Measurements from ENCODE around the gene SCGB3A1. TPM values are rescaled to one million over a fixed set of nuclear protein-coding genes. Genes with fewer than 3 reads are reported as not detected.

SCGB3A1 gene
- total RNA-seq, 1 donor from 2014 or later, result 26.6 TPM

DNA sequence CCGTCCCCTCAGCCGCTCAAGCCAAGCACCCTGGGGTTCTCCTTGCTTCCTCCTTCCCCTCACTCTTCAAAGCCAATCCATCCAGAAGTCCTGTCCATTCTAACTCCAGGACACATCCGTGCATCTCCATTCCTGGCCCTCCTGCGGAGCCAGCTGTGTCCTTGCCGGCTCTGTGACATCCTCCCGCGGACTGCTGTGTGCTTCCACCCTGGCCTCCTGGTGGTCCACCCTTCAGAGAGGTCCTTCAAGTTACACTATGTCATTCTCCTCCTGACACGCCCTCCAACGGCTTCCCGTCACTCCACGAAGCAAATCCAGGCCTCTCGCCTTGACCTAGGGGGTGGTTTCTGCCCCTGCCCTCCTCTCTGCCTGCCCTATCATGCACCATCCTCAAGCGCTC is 13.0 kb upstream of the SCGB3A1 start:
- no peak for ATAC-seq

GRCh38 chr5:180603076-180603594 is 11.8 kb upstream of the SCGB3A1 start:
- ATAC-seq, result no peak

GRCh38 chr5:180602481-180603075 is 11.3 kb upstream of the SCGB3A1 start:
- no peak for ATAC-seq

GRCh38 chr5:180601591-180602480 is 10.5 kb upstream of the SCGB3A1 start:
- ATAC-seq, result no peak

DNA sequence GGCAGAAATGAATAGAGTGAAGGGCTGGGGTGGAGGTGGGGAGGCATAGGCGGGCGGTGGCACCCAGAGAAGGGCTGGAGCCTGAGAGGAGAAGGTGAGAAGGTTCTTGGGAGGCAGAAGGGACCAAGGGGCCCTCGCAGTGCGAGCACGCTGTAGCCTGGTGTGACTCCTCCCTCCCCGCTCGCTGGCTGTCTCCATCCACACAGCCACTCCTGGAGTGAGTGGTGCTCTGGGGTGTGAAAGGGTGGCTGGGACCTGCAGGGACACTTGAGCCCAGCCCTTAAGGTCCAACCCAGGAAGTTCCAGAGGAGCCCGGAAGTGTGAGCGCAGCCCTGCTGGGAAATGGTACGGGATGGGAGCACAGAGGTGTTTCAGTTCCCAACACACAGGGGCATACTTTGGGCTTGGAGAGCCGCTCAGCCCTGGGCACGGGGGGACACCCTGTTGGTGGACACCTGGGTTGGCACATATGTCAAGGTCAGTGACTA is 9.3 kb upstream of the SCGB3A1 start:
- no peak for ATAC-seq

DNA sequence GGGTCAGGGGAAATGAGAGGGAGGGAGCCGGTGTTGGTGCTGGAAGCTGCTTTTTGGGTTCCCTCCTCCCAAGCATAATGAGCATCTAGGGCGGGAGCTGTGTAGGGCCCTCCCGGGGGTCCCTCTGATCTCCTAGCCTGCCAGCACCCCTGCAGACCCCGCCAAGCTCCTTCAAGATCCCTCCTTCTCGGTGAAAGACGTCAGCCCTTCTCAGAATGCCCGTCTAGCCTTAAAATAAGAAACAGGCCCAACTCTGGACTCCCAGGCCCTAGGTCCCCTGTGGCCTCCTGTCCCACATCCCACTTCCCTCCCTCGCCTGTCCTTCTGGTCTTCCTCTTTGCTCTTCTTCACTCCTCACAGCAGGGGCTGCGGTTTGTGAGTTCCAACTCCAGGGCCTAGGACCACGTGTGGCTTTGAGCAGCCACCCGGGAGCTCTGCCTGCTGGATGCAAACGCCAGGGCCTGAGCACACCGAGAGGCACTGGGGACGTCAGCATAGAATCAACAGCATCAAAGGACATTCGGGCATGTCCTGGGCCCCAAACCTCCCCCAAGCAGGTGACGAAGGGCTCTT is 8.8 kb upstream of the SCGB3A1 start:
- no peak for ATAC-seq

DNA sequence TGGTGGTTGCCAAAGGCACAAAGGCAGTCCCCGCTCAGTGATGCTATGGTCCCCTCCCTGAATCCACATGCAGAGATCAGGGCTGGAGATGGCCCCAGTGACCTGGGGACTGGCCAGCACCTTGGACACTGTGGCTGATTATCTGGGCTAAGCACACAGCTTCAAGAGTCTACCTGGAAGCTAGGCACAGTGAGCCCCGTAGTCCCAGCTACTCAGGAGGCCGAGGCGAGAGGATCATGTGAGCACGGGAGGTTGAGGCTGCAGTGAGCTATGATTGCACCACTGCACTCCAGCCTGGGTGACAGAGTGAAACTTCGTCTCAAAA is 8.3 kb upstream of the SCGB3A1 start:
- no peak for ATAC-seq

DNA sequence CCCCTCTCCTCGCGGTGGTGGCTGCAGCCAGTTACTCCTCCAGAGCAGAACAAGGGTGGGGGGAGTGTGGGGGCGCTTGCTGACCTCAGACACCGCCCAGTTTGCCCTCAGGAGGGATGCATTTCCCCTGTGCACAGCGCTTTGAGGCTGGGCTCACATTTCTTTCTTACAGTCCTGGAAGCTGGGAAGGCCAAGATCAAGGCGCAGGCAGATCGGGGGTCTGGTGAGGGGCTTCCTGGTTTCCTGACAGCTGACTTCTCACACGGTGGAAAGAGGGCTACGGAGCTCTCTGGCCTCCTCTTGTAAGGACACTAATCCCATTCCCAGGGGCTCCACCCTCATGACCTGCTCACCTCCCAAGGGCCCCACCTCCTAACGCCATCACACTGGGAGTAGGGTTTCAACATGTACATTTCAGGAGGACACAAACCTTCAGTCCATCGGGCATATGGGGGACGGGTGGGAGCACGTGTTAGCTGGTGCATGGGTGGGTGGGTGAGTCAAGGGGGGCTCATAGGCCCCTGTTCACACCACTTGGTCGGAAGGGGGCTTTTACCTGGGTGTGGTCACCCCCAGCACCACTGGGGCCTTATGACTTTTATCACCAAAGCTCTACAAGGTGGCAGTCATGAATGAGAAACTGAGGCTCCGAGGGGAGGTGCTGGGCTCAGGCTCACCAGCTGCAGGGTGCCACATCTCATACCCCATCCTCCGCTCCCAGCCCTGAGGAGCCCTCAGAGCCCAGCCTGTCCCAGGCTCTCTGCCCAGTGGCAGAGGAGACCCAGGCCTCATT is 7.7 kb upstream of the SCGB3A1 start:
- no peak for ATAC-seq

GRCh38 chr5:180598316-180598701 is 7.0 kb upstream of the SCGB3A1 start:
- no peak for ATAC-seq

- no peak for ATAC-seq
These were observed 5.5 kb upstream of the SCGB3A1 start for GRCh38 chr5:180596668-180597231.

GRCh38 chr5:180596115-180596667 is 4.9 kb upstream of the SCGB3A1 start:
- no peak for ATAC-seq

GRCh38 chr5:180595381-180596114 is 4.2 kb upstream of the SCGB3A1 start:
- no peak for ATAC-seq

GRCh38 chr5:180595046-180595379 is 3.7 kb upstream of the SCGB3A1 start:
- ATAC-seq, result no peak

- ATAC-seq, result no peak
These were observed 3.2 kb upstream of the SCGB3A1 start for GRCh38 chr5:180594311-180595045.

- no peak for ATAC-seq
These were observed 2.3 kb upstream of the SCGB3A1 start for GRCh38 chr5:180593446-180594206.

DNA sequence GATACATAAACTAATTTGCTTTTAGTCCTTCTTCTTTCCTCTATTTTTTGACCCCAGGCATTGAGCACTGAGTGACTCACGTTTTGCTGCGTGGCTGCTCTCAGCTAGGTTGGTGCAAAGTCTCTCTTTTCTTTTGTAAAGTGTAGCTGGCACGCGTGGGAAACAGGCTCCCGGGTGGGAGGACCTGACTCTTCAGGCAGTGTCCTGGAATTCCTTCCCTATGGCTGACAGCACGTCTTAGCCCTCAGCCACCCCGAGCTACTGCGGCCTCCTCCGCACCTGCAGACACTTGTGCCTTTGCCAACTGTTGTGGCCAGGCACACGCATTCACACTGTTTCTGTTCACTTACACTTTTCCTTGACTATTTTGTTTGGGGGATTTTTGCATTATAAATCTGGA is 877 bp upstream of the SCGB3A1 start:
- no peak for ATAC-seq

DNA sequence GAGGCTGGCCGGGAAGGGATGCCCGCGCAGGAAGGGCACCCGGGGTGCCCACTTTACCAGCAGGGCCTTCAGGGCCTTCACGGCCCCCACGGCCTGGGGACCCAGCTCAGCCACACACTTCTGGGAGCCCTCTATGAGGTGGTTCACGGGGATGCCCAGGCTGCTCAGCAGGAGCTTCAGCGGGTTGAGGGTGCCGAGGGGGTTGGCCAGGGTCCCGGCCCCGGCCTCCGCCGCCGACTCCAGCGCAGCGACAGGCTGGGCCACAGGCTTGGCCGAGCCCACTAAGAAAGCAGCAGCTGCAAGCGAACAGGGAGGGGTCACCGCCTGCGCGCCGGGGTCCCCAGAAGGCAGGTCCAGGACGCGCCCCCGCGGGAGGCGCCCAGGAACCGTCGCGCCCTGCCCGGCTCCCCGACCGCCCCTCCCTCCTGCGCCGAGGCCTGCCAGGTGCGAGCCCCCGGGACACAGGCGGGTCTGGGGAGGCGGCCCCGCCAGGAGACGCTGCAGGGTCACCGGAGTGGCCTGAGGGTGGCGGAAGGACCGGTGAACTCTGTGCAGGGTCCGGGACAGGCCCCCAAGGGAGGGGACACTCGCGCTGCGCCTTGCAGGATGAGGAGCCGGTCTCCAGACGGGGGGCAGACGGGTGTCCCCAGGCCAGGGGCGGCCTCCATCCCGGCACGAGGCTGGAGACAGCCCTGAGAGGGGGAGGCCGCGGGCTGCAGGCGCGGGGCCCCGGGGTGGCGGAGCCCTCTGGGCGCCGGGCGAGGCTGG is 572 bp downstream of the SCGB3A1 start:
- ATAC-seq, result peak; percentile 25

DNA sequence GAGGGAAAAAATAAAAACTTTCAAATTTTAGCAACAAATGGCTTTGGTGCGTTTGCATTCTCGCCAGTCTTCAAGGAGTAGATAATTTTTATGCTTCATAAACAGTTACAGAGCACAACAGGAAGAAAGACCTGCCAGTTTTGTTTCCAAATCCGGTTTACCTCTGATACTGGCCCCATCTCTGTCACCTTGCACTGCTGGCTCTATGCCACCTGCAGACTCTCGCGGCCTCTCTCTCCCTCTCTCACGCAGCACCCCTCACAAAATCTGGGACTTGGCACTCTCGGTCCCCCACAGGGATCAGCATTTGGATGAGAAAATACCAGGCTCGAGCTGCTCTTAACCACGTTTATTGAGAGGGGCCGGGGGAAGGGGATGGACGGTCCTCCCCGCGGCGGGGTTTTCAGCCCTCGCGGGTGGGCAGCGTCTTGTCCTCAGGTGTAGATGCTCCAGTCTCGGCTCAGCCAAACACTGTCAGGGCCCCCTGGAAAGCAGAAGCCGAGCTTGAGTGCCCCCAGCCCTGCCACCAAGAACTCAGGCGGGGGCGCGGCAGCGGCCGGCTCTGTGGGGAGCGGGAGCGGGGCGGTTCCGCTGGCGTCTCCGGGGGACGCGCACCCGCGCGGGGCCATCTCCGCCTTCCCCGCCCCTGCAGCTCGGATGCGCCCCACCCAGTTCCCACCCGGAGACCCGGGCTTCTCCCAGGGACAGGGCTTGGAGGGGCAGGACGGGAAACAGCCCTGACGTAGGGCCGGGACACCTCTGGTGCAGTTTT is 1.3 kb downstream of the SCGB3A1 start:
- ATAC-seq, result no peak

Measured in esophagus mucosa (tissue), 1 donor.